ENCODE results near the gene SHANK2. TPM values are rescaled to one million over a fixed set of nuclear protein-coding genes. Genes with fewer than 3 reads are reported as not detected.

SHANK2 gene
- total and polyA plus RNA-seq, 2 of the 4 experiments (the other 2 are of a cell fraction): 1.6 to 2.2 TPM

DNA sequence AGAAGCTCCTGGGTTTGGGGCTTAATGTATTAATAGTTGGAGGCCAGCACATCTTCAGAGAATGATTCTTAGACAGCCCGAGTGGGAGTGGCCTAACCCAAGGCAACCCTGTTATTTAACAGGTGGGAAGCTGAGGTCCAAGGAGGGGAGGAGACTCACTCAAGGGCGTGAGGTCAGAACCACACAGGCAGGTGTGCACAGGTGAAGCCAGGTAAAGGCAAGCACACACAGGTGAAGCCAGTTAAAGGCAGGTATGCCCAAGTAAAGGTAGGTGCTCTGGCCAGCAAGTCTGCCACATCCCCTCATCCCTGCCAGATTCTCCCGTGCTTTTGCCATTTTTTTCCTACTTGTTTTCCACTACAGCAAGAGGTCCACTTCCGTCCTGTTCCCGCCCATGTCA is 2.9 kb upstream of the SHANK2 start:
- ChIA-PET CTCF (interaction anchor here (0.6 kb wide), 1 partner anchor 14 kb away, joined by 3 read pairs; no protein-coding TSS in a partner anchor), POLR2A (ENCODE audit: unreplicated experiment) (no interaction called here)
- H3K9me3 ChIP-seq (ENCODE audit: control insufficient read depth, insufficient read depth, low read length): no peaks in the 10 kb centered on the region
- H3K4me2 ChIP-seq (ENCODE audit: low read depth, low read length): no peak overlapping the region
- H4K91ac ChIP-seq (ENCODE audit: insufficient read depth, low read depth, low read length): no peak overlapping the region
- dilution Hi-C loops (cut with HindIII; ENCODE audit: low sequenced_read_pairs, unreplicated experiment): no loop called here
- no peak overlapping the region for H4K5ac ChIP-seq (ENCODE audit: low read depth, low read length)
- DNase-seq: no peak
- ATAC-seq (ENCODE audit: low read depth): no peak
- no peak overlapping the region; the same call in 1 of the 2 replicates for H3K4ac ChIP-seq (ENCODE audit: low read depth, low read length)
- no peaks in the 10 kb centered on the region for H3K9me1 ChIP-seq (ENCODE audit: insufficient read depth, low read length)
- H3K27me3 ChIP-seq (ENCODE audit: control insufficient read depth, insufficient read depth, low read length): peaks cover 4% of the 10 kb centered on the region; the same call in 1 of the 2 replicates
- no peak overlapping the region for H3K27ac ChIP-seq (ENCODE audit: insufficient read depth, low read length)
- no peak overlapping the region; the same call in 1 of the 2 replicates for H3K23ac ChIP-seq (ENCODE audit: low read depth, low read length)
- 70% methylated on average over 3 of the region's 5 CpGs; no CpG with 5 or more reads in 1 of the 2 experiments for WGBS, 2 experiments (ENCODE audit: extremely low coverage in 2 of 2, insufficient read length in 1 of 2)
- H2AFZ ChIP-seq (replicated peaks; ENCODE audit: low read length, poor library complexity): no peak overlapping the region
- H2BK120ac ChIP-seq (ENCODE audit: low read depth, low read length): no peak overlapping the region
- peaks cover 7% of the 10 kb centered on the region for H3K4me1 ChIP-seq (ENCODE audit: control insufficient read depth, insufficient read depth, low read length)
- no peaks in the 10 kb centered on the region for H3K36me3 ChIP-seq (ENCODE audit: control insufficient read depth, insufficient read depth, low read length)
- no peak overlapping the region for H4K8ac ChIP-seq (ENCODE audit: low read depth in 2 of 2, low read length in 2 of 2)
- no TSS peak for BruUV-seq (replicated peaks)
- no peak overlapping the region for H3K9ac ChIP-seq (ENCODE audit: low read depth, low read length)
- no peaks in the 10 kb centered on the region for H4K20me1 ChIP-seq (ENCODE audit: insufficient read depth, low read length)
- intact Hi-C loops (cut with micrococcal nuclease): loop anchor here (10.0 kb wide), 1 partner anchor 141 kb away; no protein-coding TSS in a partner anchor
- no peak overlapping the region for H2BK5ac ChIP-seq (ENCODE audit: low read depth, low read length, poor library complexity, severe bottlenecking)
- peaks cover 0 to 4% of the 10 kb centered on the region in 2 experiments; a peak in 1 of 4 replicates for H3K79me1 ChIP-seq (ENCODE audit: low read depth in 1 of 2, low read length in 2 of 2)
- H2BK15ac ChIP-seq (ENCODE audit: low read depth, low read length): no peak overlapping the region; the same call in 2 of the 3 replicates
- H3K14ac ChIP-seq (replicated peaks; ENCODE audit: low read depth, low read length): no peak overlapping the region
- H3K56ac ChIP-seq (ENCODE audit: extremely low read depth, insufficient read depth, low read length): no peak overlapping the region
- H2BK20ac ChIP-seq (ENCODE audit: low read depth, low read length): no peak overlapping the region
- H3K4me3 ChIP-seq (ENCODE audit: insufficient read depth, low read depth, low read length): no peak overlapping the region
- TF ChIP-seq RCOR1 (IDR thresholded peaks at IDR 0.05; ENCODE audit: insufficient replicate concordance, low read length) (no peak), POLR2A (IDR thresholded peaks at IDR 0.05; ENCODE audit: low read depth, low read length) (no peak), RAD21 (IDR thresholded peaks at IDR 0.05; ENCODE audit: low read length) (no peak), CHD1 (IDR thresholded peaks at IDR 0.05; ENCODE audit: low read depth, low read length) (no peak), MAZ (IDR thresholded peaks at IDR 0.05; ENCODE audit: borderline replicate concordance, low read depth, low read length) (no peak), NFE2L2 (IDR thresholded peaks at IDR 0.05; ENCODE audit: low read depth, low read length) (no peak), SMC3 (IDR thresholded peaks at IDR 0.05; ENCODE audit: low read depth, low read length) (no peak), CEBPB (IDR thresholded peaks at IDR 0.05; ENCODE audit: low read depth, low read length) (no peak), CTCF (conservative IDR thresholded peaks at IDR 0.05; ENCODE audit: low read depth, low read length) (no peak), ELK1 (IDR thresholded peaks at IDR 0.05; ENCODE audit: borderline replicate concordance, low read depth, low read length) (no peak), FOS (IDR thresholded peaks at IDR 0.05; ENCODE audit: low read depth, low read length) (no peak), MAFK (IDR thresholded peaks at IDR 0.05; ENCODE audit: low read depth, low read length) (no peak), RFX5 (IDR thresholded peaks at IDR 0.05; ENCODE audit: low read depth, low read length) (no peak), BHLHE40 (IDR thresholded peaks at IDR 0.05; ENCODE audit: low read depth, low read length) (no peak), MXI1 (IDR thresholded peaks at IDR 0.05; ENCODE audit: borderline replicate concordance, low read depth, low read length) (no peak)
- TF ChIP-seq, protein P1, sequence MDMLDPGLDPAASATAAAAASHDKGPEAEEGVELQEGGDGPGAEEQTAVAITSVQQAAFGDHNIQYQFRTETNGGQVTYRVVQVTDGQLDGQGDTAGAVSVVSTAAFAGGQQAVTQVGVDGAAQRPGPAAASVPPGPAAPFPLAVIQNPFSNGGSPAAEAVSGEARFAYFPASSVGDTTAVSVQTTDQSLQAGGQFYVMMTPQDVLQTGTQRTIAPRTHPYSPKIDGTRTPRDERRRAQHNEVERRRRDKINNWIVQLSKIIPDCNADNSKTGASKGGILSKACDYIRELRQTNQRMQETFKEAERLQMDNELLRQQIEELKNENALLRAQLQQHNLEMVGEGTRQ (IDR thresholded peaks at IDR 0.05; ENCODE audit: low read depth, low read length): no peak
- no peak overlapping the region for H2AK5ac ChIP-seq (ENCODE audit: low read depth, low read length)
- H2AK9ac ChIP-seq (replicated peaks; ENCODE audit: low read depth, low read length, poor library complexity): no peak overlapping the region
- in situ Hi-C loops (cut with MboI; ENCODE audit: low sequenced_read_pairs): no loop called here
- no peak overlapping the region for H3K18ac ChIP-seq (ENCODE audit: low read depth, low read length)
